Ishikawa (cell line): Measurements from ENCODE around the gene IRF2.

Source experiments
- CEBPB ChIP-seq: IDR thresholded peaks from 2 replicates; pipeline ENCODE4 v1.6.1; 2012
- EGR1 ChIP-seq: IDR thresholded peaks from 2 replicates; pipeline ENCODE4 v1.6.1; 2012
- EP300 ChIP-seq: IDR thresholded peaks from 2 replicates; pipeline ENCODE4 v1.6.1; 2012; ENCODE audit warnings: borderline replicate concordance
- MAX ChIP-seq: IDR thresholded peaks from 2 replicates; pipeline ENCODE4 v1.6.1; 2012
- TAF1 ChIP-seq: IDR thresholded peaks from 2 replicates; pipeline ENCODE4 v1.6.1; 2012; ENCODE audit warnings: low read depth, mild to moderate bottlenecking
- YY1 ChIP-seq: IDR thresholded peaks from 2 replicates; pipeline ENCODE4 v1.6.1; 2012; ENCODE audit warnings: low read depth

DNA sequence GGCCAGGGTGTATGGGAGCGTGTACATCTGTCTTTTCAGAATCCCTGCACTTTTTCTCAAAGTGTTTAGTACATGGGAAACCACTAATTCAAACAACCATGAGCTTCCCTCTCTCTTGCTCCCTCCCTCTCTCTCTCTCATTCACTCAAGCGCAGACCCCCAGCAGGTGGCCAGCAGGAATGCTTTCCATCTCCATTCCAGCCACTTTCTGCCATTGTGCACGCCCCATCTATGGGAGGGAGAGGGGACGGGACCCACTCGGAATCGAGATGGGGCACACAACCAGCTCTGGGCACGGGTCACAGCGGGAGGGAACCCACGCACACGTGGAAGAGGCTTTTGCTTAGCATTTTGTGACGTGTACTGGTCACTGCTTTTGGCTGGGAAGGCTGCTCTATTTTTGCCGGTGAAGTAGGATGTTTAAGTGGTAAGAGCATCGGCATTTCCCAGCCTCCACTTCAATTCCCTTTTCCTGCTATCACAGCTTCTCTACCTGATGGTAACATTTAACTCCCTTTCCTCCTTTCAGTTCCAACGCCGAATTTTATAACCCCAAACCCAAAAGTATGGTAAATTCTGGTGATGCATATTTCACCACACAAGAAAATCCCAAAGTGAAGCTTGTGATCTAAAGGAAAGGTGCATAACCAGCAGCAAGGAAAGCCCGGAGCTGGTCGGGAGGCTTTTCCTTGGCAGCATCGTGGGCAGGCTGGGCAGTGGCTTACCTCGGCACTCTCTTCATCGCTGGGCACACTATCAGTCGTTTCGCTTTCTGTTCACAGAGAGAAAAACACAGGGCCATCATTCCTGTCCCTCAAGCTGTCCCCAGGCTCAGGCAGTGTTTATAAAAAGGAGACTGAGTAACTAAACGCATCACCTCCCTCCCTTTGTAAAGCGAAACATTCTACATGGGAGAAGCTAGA, 84.1 kb downstream of the IRF2 start:
- TF ChIP-seq EP300 (no peak), TAF1 (no peak), YY1 (no peak), CEBPB (no peak), EGR1 (no peak), MAX (no peak)
